ENCODE measurements around the gene OR5AN1.

OR5AN1 gene

DNA sequence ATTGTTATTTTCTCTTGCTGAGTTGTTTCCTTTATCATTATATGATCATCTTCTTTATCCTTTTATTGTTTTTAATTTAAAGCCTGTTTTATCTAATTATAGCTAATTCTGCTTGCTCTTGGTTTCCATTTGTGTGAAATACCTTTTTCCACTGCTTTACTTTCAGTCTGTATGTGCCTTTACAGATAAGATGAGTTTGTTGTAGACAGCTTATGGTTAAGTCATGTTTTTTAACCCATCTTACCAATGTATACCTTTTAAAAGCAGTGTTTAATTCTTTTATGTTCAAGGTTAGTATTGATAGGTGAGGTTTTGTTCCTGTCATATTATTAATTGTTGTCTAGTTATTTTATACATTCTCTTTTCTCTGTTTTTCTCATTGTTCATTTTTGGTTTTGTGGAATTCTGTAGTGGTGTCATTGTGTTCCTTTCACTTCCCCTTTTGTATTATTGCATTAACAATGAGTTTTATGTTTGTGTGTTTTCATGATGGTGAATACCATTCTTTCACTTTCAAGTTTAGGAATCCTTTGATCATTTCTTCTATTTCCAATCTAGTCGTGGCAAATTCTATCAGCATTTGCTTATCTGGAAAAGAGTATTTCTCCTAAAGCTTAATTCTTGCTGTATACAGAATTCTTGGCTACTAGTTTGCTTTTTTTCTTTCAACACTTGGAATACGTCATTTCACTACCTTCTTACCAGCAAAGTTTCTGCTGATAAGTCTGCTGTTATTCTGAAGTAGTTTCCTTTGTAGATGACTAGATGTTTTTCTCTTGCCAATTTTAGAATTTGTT, 21.8 kb downstream of the OR5AN1 start:
- H3K79me1 ChIP-seq (ENCODE audit: low read length): no peaks in the 10 kb centered on the region
- H2BK120ac ChIP-seq (ENCODE audit: low read depth, low read length): no peak overlapping the region
- H2AK5ac ChIP-seq (ENCODE audit: low read length): no peak overlapping the region
- H3K36me3 ChIP-seq (ENCODE audit: control insufficient read depth, insufficient read depth, low read length): no peaks in the 10 kb centered on the region
- no peak overlapping the region for H3K27ac ChIP-seq (ENCODE audit: low read depth, low read length)
- no peak overlapping the region for H3K56ac ChIP-seq (ENCODE audit: low read length)
- WGBS (ENCODE audit: extremely low coverage, insufficient coverage, low lambda C conversion rate): no CpG with 5 or more reads among the region's 2 CpGs
- H3K18ac ChIP-seq (ENCODE audit: low read length): no peak overlapping the region
- H2BK5ac ChIP-seq (ENCODE audit: low read length): no peak overlapping the region
- H3K4me1 ChIP-seq (ENCODE audit: control insufficient read depth, low read depth, low read length): no peaks in the 10 kb centered on the region
- H3K4me3 ChIP-seq (ENCODE audit: low read length): no peak overlapping the region
- no peaks in the 10 kb centered on the region for H3K79me2 ChIP-seq (ENCODE audit: control insufficient read depth, insufficient read depth, low read length)
- H3K27me3 ChIP-seq (ENCODE audit: insufficient read depth, low read length, poor library complexity): no peaks in the 10 kb centered on the region
- no peak overlapping the region for H3K9ac ChIP-seq (ENCODE audit: low read length)
- H3K4ac ChIP-seq (ENCODE audit: low read depth, low read length): no peak overlapping the region
- no peak overlapping the region for H3K4me2 ChIP-seq (ENCODE audit: low read length)
- DNase-seq: no peak
- H4K8ac ChIP-seq (ENCODE audit: low read depth, low read length): no peak overlapping the region
- H2BK15ac ChIP-seq (replicated peaks; ENCODE audit: low read depth): no peak overlapping the region
- H4K5ac ChIP-seq (ENCODE audit: low read length): no peak overlapping the region
- no peak overlapping the region for H3K23ac ChIP-seq (ENCODE audit: low read length)

DNA sequence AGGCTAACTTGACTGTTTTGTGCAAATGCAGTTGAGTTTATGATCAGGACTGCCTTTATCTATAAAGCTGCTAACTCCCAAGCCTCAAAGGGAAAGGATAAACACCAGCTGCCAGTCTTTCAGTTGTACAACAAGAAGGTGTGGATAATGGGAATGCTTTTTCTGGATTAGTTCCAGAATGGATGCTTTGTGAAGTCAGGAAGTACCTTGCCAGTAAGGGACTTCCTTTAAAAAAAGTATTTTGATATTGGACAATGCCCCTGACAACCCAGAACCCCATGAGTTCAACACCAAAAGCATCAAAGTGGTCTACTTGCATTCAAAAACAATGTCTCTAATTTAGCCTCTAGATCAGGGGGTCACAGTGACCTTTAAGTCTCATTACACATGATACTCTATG, 35.5 kb downstream of the OR5AN1 start:
- no peaks in the 10 kb centered on the region for H3K79me1 ChIP-seq (ENCODE audit: low read length)
- H3K79me2 ChIP-seq (ENCODE audit: control insufficient read depth, insufficient read depth, low read length): no peaks in the 10 kb centered on the region
- H3K36me3 ChIP-seq (ENCODE audit: control insufficient read depth, insufficient read depth, low read length): no peaks in the 10 kb centered on the region
- H3K4me2 ChIP-seq (ENCODE audit: low read length): no peak overlapping the region
- no peak for DNase-seq
- no peak overlapping the region for H4K5ac ChIP-seq (ENCODE audit: low read length)
- no peaks in the 10 kb centered on the region for H3K27me3 ChIP-seq (ENCODE audit: insufficient read depth, low read length, poor library complexity)
- H3K4me3 ChIP-seq (ENCODE audit: low read length): no peak overlapping the region
- H3K23ac ChIP-seq (ENCODE audit: low read length): no peak overlapping the region
- H2BK5ac ChIP-seq (ENCODE audit: low read length): no peak overlapping the region
- no peaks in the 10 kb centered on the region for H3K4me1 ChIP-seq (ENCODE audit: control insufficient read depth, low read depth, low read length)
- no peak overlapping the region for H3K4ac ChIP-seq (ENCODE audit: low read depth, low read length)
- H3K56ac ChIP-seq (ENCODE audit: low read length): no peak overlapping the region
- no peak overlapping the region for H2BK120ac ChIP-seq (ENCODE audit: low read depth, low read length)
- H4K8ac ChIP-seq (ENCODE audit: low read depth, low read length): no peak overlapping the region
- no peak overlapping the region for H2BK15ac ChIP-seq (replicated peaks; ENCODE audit: low read depth)
- H3K18ac ChIP-seq (ENCODE audit: low read length): no peak overlapping the region
- H2AK5ac ChIP-seq (ENCODE audit: low read length): no peak overlapping the region
- H3K27ac ChIP-seq (ENCODE audit: low read depth, low read length): no peak overlapping the region
- no peak overlapping the region for H3K9ac ChIP-seq (ENCODE audit: low read length)

DNA sequence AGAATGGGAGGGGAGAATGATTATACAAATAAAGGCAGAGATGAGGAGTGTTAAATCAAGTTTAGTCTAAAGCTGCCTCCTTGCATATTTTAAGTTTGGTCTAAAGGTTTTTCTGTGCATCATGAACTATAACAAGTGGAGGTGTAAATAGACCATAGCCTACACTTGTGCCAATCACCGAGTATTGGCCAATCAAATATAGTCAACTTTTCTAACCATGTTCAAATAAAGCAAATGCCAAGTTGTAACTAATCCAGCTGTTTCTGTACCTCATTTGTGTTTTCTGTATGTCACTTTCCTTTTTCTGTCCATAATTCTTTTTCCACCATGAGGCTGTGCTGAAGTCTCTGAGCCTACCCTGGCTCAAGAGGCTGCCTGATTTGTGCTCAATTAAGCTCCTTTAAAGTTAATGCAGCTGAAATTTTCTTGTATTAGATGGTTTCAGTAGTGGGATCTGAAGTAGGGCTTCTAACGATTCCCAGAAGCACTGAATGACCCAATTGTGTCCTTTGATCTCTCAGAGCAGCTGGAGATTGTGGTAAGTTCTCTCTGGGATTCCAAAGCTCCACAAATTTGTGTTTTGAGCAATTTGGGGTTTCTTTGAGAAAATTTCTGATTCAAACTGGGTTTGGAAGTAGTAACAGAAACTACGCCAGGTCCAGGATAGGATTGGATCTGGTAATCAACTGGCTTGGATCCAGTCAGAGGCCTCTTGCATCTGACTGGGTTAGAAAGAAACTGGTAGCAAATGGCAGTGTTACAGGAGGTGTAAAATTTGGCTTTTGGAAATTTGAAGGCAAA, 42.0 kb downstream of the OR5AN1 start:
- DNase-seq: no peak
- Histone ChIP-seq H4K5ac (ENCODE audit: low read length) (no peak overlapping the region), H3K4ac (ENCODE audit: low read depth, low read length) (no peak overlapping the region), H3K56ac (ENCODE audit: low read length) (no peak overlapping the region), H4K8ac (ENCODE audit: low read depth, low read length) (no peak overlapping the region), H3K27ac (ENCODE audit: low read depth, low read length) (no peak overlapping the region), H3K4me2 (ENCODE audit: low read length) (no peak overlapping the region), H2BK5ac (ENCODE audit: low read length) (no peak overlapping the region), H3K79me1 (ENCODE audit: low read length) (no peaks in the 10 kb centered on the region), H3K4me1 (ENCODE audit: control insufficient read depth, low read depth, low read length) (no peaks in the 10 kb centered on the region), H3K23ac (ENCODE audit: low read length) (no peak overlapping the region), H3K79me2 (ENCODE audit: control insufficient read depth, insufficient read depth, low read length) (no peaks in the 10 kb centered on the region), H2BK120ac (ENCODE audit: low read depth, low read length) (no peak overlapping the region), H2BK15ac (replicated peaks; ENCODE audit: low read depth) (no peak overlapping the region), H3K18ac (ENCODE audit: low read length) (no peak overlapping the region), H3K36me3 (ENCODE audit: control insufficient read depth, insufficient read depth, low read length) (no peaks in the 10 kb centered on the region), H3K9ac (ENCODE audit: low read length) (no peak overlapping the region), H2AK5ac (ENCODE audit: low read length) (no peak overlapping the region), H3K27me3 (ENCODE audit: insufficient read depth, low read length, poor library complexity) (no peaks in the 10 kb centered on the region), H3K4me3 (ENCODE audit: low read length) (no peak overlapping the region)
- no CpG with 5 or more reads among the region's 3 CpGs for WGBS (ENCODE audit: extremely low coverage, insufficient coverage, low lambda C conversion rate)

GRCh38 chr11:59401262-59401552, 42.5 kb downstream of the OR5AN1 start:
- H3K9ac ChIP-seq (ENCODE audit: low read length): no peak overlapping the region
- no peak overlapping the region for H4K5ac ChIP-seq (ENCODE audit: low read length)
- no peak overlapping the region for H3K56ac ChIP-seq (ENCODE audit: low read length)
- no peak overlapping the region for H3K18ac ChIP-seq (ENCODE audit: low read length)
- no peak overlapping the region for H2BK120ac ChIP-seq (ENCODE audit: low read depth, low read length)
- no peak overlapping the region for H2BK15ac ChIP-seq (replicated peaks; ENCODE audit: low read depth)
- no peak overlapping the region for H3K4me3 ChIP-seq (ENCODE audit: low read length)
- H3K4me2 ChIP-seq (ENCODE audit: low read length): no peak overlapping the region
- no peak overlapping the region for H2BK5ac ChIP-seq (ENCODE audit: low read length)
- no peaks in the 10 kb centered on the region for H3K79me2 ChIP-seq (ENCODE audit: control insufficient read depth, insufficient read depth, low read length)
- H3K27ac ChIP-seq (ENCODE audit: low read depth, low read length): no peak overlapping the region
- no peaks in the 10 kb centered on the region for H3K79me1 ChIP-seq (ENCODE audit: low read length)
- H3K23ac ChIP-seq (ENCODE audit: low read length): no peak overlapping the region
- no peak for DNase-seq
- no peaks in the 10 kb centered on the region for H3K27me3 ChIP-seq (ENCODE audit: insufficient read depth, low read length, poor library complexity)
- no peak overlapping the region for H4K8ac ChIP-seq (ENCODE audit: low read depth, low read length)
- no peaks in the 10 kb centered on the region for H3K4me1 ChIP-seq (ENCODE audit: control insufficient read depth, low read depth, low read length)
- H2AK5ac ChIP-seq (ENCODE audit: low read length): no peak overlapping the region
- no peaks in the 10 kb centered on the region for H3K36me3 ChIP-seq (ENCODE audit: control insufficient read depth, insufficient read depth, low read length)
- no CpG with 5 or more reads among the region's 2 CpGs for WGBS (ENCODE audit: extremely low coverage, insufficient coverage, low lambda C conversion rate)
- no peak overlapping the region for H3K4ac ChIP-seq (ENCODE audit: low read depth, low read length)

- Histone ChIP-seq H3K4me1 (ENCODE audit: control insufficient read depth, low read depth, low read length) (no peaks in the 10 kb centered on the region), H4K8ac (ENCODE audit: low read depth, low read length) (no peak overlapping the region), H2AK5ac (ENCODE audit: low read length) (no peak overlapping the region), H3K36me3 (ENCODE audit: control insufficient read depth, insufficient read depth, low read length) (no peaks in the 10 kb centered on the region), H2BK120ac (ENCODE audit: low read depth, low read length) (no peak overlapping the region), H3K27ac (ENCODE audit: low read depth, low read length) (no peak overlapping the region), H2BK5ac (ENCODE audit: low read length) (no peak overlapping the region), H3K79me2 (ENCODE audit: control insufficient read depth, insufficient read depth, low read length) (no peaks in the 10 kb centered on the region), H3K4me3 (ENCODE audit: low read length) (no peak overlapping the region), H3K79me1 (ENCODE audit: low read length) (no peaks in the 10 kb centered on the region), H3K4me2 (ENCODE audit: low read length) (no peak overlapping the region), H3K56ac (ENCODE audit: low read length) (no peak overlapping the region), H4K5ac (ENCODE audit: low read length) (no peak overlapping the region), H3K18ac (ENCODE audit: low read length) (no peak overlapping the region), H3K9ac (ENCODE audit: low read length) (no peak overlapping the region), H2BK15ac (replicated peaks; ENCODE audit: low read depth) (no peak overlapping the region), H3K27me3 (ENCODE audit: insufficient read depth, low read length, poor library complexity) (no peaks in the 10 kb centered on the region), H3K23ac (ENCODE audit: low read length) (no peak overlapping the region), H3K4ac (ENCODE audit: low read depth, low read length) (no peak overlapping the region)
- peak; percentile 39 for DNase-seq
These were observed 44.9 kb downstream of the OR5AN1 start for GRCh38 chr11:59403546-59403945.

DNA sequence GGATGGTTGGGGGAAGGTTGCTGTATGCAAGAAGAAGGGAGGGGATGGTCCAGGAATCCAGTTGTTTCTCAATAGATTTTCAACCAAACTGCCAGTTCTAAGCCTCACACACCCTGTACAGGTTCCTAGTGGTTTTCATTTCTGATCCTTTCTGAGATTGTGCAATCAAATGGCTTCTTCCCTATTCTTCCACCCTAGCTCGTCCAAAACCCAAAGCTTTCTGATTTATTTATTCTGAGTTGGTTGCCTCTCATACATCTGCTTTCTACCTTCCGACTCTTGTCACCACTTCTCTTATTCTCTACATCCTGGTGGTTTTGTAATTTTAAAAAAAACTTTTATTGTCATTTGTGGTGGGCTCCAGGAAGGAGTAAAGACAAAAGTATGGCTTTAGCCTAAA, 55.0 kb downstream of the OR5AN1 start:
- Histone ChIP-seq H3K4me1 (ENCODE audit: control insufficient read depth, low read depth, low read length) (no peaks in the 10 kb centered on the region), H2BK5ac (ENCODE audit: low read length) (no peak overlapping the region), H3K56ac (ENCODE audit: low read length) (no peak overlapping the region), H3K9ac (ENCODE audit: low read length) (no peak overlapping the region), H4K5ac (ENCODE audit: low read length) (no peak overlapping the region), H2BK15ac (replicated peaks; ENCODE audit: low read depth) (no peak overlapping the region), H3K4ac (ENCODE audit: low read depth, low read length) (no peak overlapping the region), H3K4me2 (ENCODE audit: low read length) (no peak overlapping the region), H2BK120ac (ENCODE audit: low read depth, low read length) (no peak overlapping the region), H3K18ac (ENCODE audit: low read length) (no peak overlapping the region), H4K8ac (ENCODE audit: low read depth, low read length) (no peak overlapping the region), H3K27me3 (ENCODE audit: insufficient read depth, low read length, poor library complexity) (no peaks in the 10 kb centered on the region), H2AK5ac (ENCODE audit: low read length) (no peak overlapping the region), H3K4me3 (ENCODE audit: low read length) (no peak overlapping the region), H3K79me1 (ENCODE audit: low read length) (no peaks in the 10 kb centered on the region), H3K23ac (ENCODE audit: low read length) (no peak overlapping the region), H3K27ac (ENCODE audit: low read depth, low read length) (no peak overlapping the region), H3K36me3 (ENCODE audit: control insufficient read depth, insufficient read depth, low read length) (no peaks in the 10 kb centered on the region), H3K79me2 (ENCODE audit: control insufficient read depth, insufficient read depth, low read length) (no peaks in the 10 kb centered on the region)
- no CpG with 5 or more reads among the region's 2 CpGs for WGBS (ENCODE audit: extremely low coverage, insufficient coverage, low lambda C conversion rate)
- DNase-seq: no peak

All from mesendoderm (in vitro differentiated cells).